SK-N-SH treated with all-trans-retinoic acid at 6 μM for 48 hours (cell line): ENCODE measurements around the gene EIF2D.

Experiments
- ATAC-seq: fragments of 200-7000 bp; cut with Tn5 transposase; 3 replicates; pipeline ENCODE4 v1.9.1; 2020; ENCODE audit warnings: mild to moderate bottlenecking, moderate library complexity
- ARNTL ChIP-seq: fragments of 450-650 bp; formaldehyde crosslinking; IDR thresholded peaks from 2 replicates; pipeline ENCODE4 v1.5.0; 2020; ENCODE audit warnings: low read depth, mild to moderate bottlenecking, moderate library complexity, borderline replicate concordance
- BACH2 ChIP-seq: fragments of 250-450 bp; sonication (Bioruptor Pico); IDR thresholded peaks from 2 replicates; pipeline ENCODE4 v1.9.0; 2021; ENCODE audit warnings: mild to moderate bottlenecking, borderline replicate concordance
- CSDC2 ChIP-seq: fragments of 250-450 bp; sonication (Bioruptor Pico); IDR thresholded peaks from 2 replicates; pipeline ENCODE4 v1.5.0; 2020; ENCODE audit warnings: mild to moderate bottlenecking, moderate library complexity
- ESRRG ChIP-seq: fragments of 250-450 bp; sonication (Bioruptor Pico); IDR thresholded peaks from 2 replicates; pipeline ENCODE4 v1.6.1; 2021; ENCODE audit warnings: mild to moderate bottlenecking
- GLIS3 ChIP-seq: fragments of 250-450 bp; sonication (Bioruptor Pico); IDR thresholded peaks from 2 replicates; pipeline ENCODE4 v1.5.0; 2020; ENCODE audit warnings: mild to moderate bottlenecking, moderate library complexity
- ISL1 ChIP-seq: fragments of 250-450 bp; sonication (Bioruptor Pico); IDR thresholded peaks from 2 replicates; pipeline ENCODE4 v2.1.2; 2022; ENCODE audit warnings: mild to moderate bottlenecking, moderate library complexity
- OSR1 ChIP-seq: fragments of 250-450 bp; sonication (Bioruptor Pico); IDR thresholded peaks from 2 replicates; pipeline ENCODE4 v1.8.0; 2022; ENCODE audit warnings: moderate library complexity, mild to moderate bottlenecking, inconsistent platforms
- PPARA ChIP-seq: fragments of 250-450 bp; sonication (Bioruptor Pico); IDR thresholded peaks from 2 replicates; pipeline ENCODE4 v1.5.0; 2020; ENCODE audit warnings: mild to moderate bottlenecking, borderline replicate concordance
- RARB ChIP-seq: fragments of 250-450 bp; sonication (Bioruptor Pico); IDR thresholded peaks from 2 replicates; pipeline ENCODE4 v1.8.0; 2021; ENCODE audit warnings: mild to moderate bottlenecking, moderate library complexity
- SNAI2 ChIP-seq: fragments of 250-450 bp; sonication (Bioruptor Pico); IDR thresholded peaks from 2 replicates; pipeline ENCODE4 v1.5.0; 2020; ENCODE audit warnings: mild to moderate bottlenecking, moderate library complexity
- TCF4 ChIP-seq: fragments of 250-450 bp; sonication (Bioruptor Pico); IDR thresholded peaks from 2 replicates; pipeline ENCODE4 v1.8.0; 2021; ENCODE audit warnings: mild to moderate bottlenecking, moderate library complexity, borderline replicate concordance
- TOX ChIP-seq: fragments of 250-450 bp; sonication (Bioruptor Pico); IDR thresholded peaks from 2 replicates; pipeline ENCODE4 v1.8.0; 2021; ENCODE audit warnings: mild to moderate bottlenecking, moderate library complexity, borderline replicate concordance
- ZC3H10 ChIP-seq: fragments of 250-450 bp; sonication (Bioruptor Pico); IDR thresholded peaks from 2 replicates; pipeline ENCODE4 v1.5.1; 2021; ENCODE audit warnings: mild to moderate bottlenecking, moderate library complexity
- ZFP3 ChIP-seq: fragments of 250-450 bp; sonication (Bioruptor Pico); IDR thresholded peaks from 2 replicates; pipeline ENCODE4 v1.5.0; 2020; ENCODE audit warnings: mild to moderate bottlenecking, moderate library complexity
- ZFP30 ChIP-seq: fragments of 450-650 bp; formaldehyde crosslinking; IDR thresholded peaks from 2 replicates; pipeline ENCODE4 v1.5.0; 2022; ENCODE audit warnings: mild to moderate bottlenecking, moderate library complexity
- ZNF565 ChIP-seq: fragments of 450-650 bp; formaldehyde crosslinking; conservative IDR thresholded peaks from 2 replicates; pipeline ENCODE4 v1.5.0; 2020; ENCODE audit warnings: low read depth, mild to moderate bottlenecking, moderate library complexity
- ZNF70 ChIP-seq: fragments of 450-650 bp; formaldehyde crosslinking; IDR thresholded peaks from 2 replicates; pipeline ENCODE4 v1.5.0; 2020; ENCODE audit warnings: mild to moderate bottlenecking, moderate library complexity
- ZNF8 ChIP-seq: fragments of 450-650 bp; formaldehyde crosslinking; IDR thresholded peaks from 2 replicates; pipeline ENCODE4 v1.5.0; 2020; ENCODE audit warnings: mild to moderate bottlenecking, moderate library complexity
- TF ChIP-seq, protein P1 (sequence below): fragments of 250-450 bp; sonication (Bioruptor Pico); IDR thresholded peaks from 2 replicates; pipeline ENCODE4 v1.8.0; 2021; ENCODE audit warnings: low read depth, mild to moderate bottlenecking, moderate library complexity, borderline replicate concordance
- TF ChIP-seq, protein P2 (sequence below): fragments of 250-450 bp; sonication (Bioruptor Pico); IDR thresholded peaks from 2 replicates; pipeline ENCODE4 v1.5.1; 2020; ENCODE audit warnings: low read depth, mild to moderate bottlenecking, moderate library complexity
- TF ChIP-seq, protein P3 (sequence below): fragments of 250-450 bp; sonication (Bioruptor Pico); IDR thresholded peaks from 2 replicates; pipeline ENCODE4 v1.5.0; 2020; ENCODE audit warnings: mild to moderate bottlenecking, moderate library complexity
- TF ChIP-seq, protein P4 (sequence below): fragments of 250-450 bp; sonication (Bioruptor Pico); IDR thresholded peaks from 2 replicates; pipeline ENCODE4 v1.5.1; 2021; ENCODE audit warnings: mild to moderate bottlenecking, moderate library complexity
- TF ChIP-seq, protein P5 (sequence below): fragments of 250-450 bp; sonication (Bioruptor Pico); IDR thresholded peaks from 2 replicates; pipeline ENCODE4 v1.8.0; 2020; ENCODE audit warnings: mild to moderate bottlenecking, moderate library complexity, borderline replicate concordance

Gene EIF2D

DNA sequence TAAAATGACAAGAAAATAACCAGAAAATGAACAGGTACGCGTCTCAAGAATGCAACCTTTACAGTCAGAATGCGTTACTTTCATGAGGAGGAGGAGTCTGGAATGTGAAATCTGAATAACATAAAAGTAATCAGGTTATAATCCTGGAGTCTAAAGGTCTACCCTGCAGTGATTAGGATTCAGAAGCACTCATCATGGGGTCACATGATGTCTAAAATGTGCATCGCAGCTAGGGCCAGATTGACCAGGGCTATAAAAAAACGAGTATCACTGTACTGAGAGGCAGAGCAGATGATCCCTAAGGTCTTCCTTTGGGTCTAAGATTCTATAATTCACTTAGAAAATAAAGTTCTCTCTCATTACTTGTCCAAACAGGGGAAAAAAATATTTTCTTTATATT is 7.4 kb downstream of the EIF2D start:
- no peak for TF ChIP-seq ZFP3 (CRISPR knock-in tag)
- TF ChIP-seq, protein P1, sequence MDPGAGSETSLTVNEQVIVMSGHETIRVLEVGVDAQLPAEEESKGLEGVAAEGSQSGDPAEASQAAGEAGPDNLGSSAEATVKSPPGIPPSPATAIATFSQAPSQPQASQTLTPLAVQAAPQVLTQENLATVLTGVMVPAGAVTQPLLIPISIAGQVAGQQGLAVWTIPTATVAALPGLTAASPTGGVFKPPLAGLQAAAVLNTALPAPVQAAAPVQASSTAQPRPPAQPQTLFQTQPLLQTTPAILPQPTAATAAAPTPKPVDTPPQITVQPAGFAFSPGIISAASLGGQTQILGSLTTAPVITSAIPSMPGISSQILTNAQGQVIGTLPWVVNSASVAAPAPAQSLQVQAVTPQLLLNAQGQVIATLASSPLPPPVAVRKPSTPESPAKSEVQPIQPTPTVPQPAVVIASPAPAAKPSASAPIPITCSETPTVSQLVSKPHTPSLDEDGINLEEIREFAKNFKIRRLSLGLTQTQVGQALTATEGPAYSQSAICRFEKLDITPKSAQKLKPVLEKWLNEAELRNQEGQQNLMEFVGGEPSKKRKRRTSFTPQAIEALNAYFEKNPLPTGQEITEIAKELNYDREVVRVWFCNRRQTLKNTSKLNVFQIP (CRISPR knock-in tag) = no peak
- no peak for TF ChIP-seq OSR1 (CRISPR knock-in tag)
- TF ChIP-seq RARB (CRISPR knock-in tag) = no peak
- TF ChIP-seq, protein P2, sequence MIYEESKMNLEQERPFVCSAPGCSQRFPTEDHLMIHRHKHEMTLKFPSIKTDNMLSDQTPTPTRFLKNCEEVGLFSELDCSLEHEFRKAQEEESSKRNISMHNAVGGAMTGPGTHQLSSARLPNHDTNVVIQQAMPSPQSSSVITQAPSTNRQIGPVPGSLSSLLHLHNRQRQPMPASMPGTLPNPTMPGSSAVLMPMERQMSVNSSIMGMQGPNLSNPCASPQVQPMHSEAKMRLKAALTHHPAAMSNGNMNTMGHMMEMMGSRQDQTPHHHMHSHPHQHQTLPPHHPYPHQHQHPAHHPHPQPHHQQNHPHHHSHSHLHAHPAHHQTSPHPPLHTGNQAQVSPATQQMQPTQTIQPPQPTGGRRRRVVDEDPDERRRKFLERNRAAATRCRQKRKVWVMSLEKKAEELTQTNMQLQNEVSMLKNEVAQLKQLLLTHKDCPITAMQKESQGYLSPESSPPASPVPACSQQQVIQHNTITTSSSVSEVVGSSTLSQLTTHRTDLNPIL (CRISPR knock-in tag) = no peak
- TF ChIP-seq PPARA (CRISPR knock-in tag) = no peak
- TF ChIP-seq ZC3H10 (CRISPR knock-in tag) = no peak
- TF ChIP-seq SNAI2 (CRISPR knock-in tag) = no peak
- TF ChIP-seq TOX = no peak
- no peak for TF ChIP-seq ZFP30
- no peak for TF ChIP-seq ZNF70
- no peak for TF ChIP-seq BACH2 (CRISPR knock-in tag)
- no peak for TF ChIP-seq ESRRG
- TF ChIP-seq GLIS3 = no peak
- TF ChIP-seq ZNF565 (CRISPR knock-in tag) = no peak
- no peak for TF ChIP-seq ISL1 (CRISPR knock-in tag)
- TF ChIP-seq ZNF8 (CRISPR knock-in tag) = no peak
- no peak for TF ChIP-seq TCF4 (CRISPR knock-in tag)
- TF ChIP-seq, protein P3, sequence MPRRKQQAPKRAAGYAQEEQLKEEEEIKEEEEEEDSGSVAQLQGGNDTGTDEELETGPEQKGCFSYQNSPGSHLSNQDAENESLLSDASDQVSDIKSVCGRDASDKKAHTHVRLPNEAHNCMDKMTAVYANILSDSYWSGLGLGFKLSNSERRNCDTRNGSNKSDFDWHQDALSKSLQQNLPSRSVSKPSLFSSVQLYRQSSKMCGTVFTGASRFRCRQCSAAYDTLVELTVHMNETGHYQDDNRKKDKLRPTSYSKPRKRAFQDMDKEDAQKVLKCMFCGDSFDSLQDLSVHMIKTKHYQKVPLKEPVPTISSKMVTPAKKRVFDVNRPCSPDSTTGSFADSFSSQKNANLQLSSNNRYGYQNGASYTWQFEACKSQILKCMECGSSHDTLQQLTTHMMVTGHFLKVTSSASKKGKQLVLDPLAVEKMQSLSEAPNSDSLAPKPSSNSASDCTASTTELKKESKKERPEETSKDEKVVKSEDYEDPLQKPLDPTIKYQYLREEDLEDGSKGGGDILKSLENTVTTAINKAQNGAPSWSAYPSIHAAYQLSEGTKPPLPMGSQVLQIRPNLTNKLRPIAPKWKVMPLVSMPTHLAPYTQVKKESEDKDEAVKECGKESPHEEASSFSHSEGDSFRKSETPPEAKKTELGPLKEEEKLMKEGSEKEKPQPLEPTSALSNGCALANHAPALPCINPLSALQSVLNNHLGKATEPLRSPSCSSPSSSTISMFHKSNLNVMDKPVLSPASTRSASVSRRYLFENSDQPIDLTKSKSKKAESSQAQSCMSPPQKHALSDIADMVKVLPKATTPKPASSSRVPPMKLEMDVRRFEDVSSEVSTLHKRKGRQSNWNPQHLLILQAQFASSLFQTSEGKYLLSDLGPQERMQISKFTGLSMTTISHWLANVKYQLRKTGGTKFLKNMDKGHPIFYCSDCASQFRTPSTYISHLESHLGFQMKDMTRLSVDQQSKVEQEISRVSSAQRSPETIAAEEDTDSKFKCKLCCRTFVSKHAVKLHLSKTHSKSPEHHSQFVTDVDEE = no peak
- TF ChIP-seq, protein P4, sequence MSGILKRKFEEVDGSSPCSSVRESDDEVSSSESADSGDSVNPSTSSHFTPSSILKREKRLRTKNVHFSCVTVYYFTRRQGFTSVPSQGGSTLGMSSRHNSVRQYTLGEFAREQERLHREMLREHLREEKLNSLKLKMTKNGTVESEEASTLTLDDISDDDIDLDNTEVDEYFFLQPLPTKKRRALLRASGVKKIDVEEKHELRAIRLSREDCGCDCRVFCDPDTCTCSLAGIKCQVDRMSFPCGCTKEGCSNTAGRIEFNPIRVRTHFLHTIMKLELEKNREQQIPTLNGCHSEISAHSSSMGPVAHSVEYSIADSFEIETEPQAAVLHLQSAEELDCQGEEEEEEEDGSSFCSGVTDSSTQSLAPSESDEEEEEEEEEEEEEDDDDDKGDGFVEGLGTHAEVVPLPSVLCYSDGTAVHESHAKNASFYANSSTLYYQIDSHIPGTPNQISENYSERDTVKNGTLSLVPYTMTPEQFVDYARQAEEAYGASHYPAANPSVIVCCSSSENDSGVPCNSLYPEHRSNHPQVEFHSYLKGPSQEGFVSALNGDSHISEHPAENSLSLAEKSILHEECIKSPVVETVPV (CRISPR knock-in tag) = no peak
- ATAC-seq = no peak

DNA sequence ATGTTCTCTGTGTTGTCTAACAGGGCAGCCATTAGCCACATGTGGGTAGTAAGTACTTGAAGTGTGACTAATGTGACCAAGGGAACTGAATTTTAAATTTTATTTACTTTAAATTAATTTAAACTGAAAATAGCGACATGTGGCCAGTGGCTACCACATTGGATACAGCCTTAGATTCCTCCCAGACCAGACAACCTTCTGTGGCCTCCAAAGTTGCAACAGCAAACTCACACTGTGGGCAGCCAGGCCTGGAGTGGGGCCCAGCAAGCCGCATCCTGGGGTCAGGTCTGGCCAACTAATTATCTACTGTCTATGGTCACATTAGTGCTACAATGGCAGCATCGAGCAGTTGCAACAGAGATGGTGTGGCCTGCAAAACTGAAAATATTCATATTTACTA is 11.7 kb downstream of the EIF2D start:
- ATAC-seq = no peak
- TF ChIP-seq ZFP30 = no peak
- no peak for TF ChIP-seq ZNF8 (CRISPR knock-in tag)
- no peak for TF ChIP-seq ZC3H10 (CRISPR knock-in tag)
- TF ChIP-seq ZNF70 = no peak
- TF ChIP-seq, protein P5, sequence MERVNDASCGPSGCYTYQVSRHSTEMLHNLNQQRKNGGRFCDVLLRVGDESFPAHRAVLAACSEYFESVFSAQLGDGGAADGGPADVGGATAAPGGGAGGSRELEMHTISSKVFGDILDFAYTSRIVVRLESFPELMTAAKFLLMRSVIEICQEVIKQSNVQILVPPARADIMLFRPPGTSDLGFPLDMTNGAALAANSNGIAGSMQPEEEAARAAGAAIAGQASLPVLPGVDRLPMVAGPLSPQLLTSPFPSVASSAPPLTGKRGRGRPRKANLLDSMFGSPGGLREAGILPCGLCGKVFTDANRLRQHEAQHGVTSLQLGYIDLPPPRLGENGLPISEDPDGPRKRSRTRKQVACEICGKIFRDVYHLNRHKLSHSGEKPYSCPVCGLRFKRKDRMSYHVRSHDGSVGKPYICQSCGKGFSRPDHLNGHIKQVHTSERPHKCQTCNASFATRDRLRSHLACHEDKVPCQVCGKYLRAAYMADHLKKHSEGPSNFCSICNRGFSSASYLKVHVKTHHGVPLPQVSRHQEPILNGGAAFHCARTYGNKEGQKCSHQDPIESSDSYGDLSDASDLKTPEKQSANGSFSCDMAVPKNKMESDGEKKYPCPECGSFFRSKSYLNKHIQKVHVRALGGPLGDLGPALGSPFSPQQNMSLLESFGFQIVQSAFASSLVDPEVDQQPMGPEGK = no peak
- no peak for TF ChIP-seq OSR1 (CRISPR knock-in tag)
- TF ChIP-seq TOX = no peak
- no peak for TF ChIP-seq BACH2 (CRISPR knock-in tag)
- TF ChIP-seq ZNF565 (CRISPR knock-in tag) = no peak
- TF ChIP-seq SNAI2 (CRISPR knock-in tag) = no peak
- TF ChIP-seq, protein P3 = no peak
- TF ChIP-seq, protein P2 (CRISPR knock-in tag) = no peak
- TF ChIP-seq CSDC2 (CRISPR knock-in tag) = no peak
- TF ChIP-seq, protein P1 (CRISPR knock-in tag) = no peak
- TF ChIP-seq ESRRG = no peak
- TF ChIP-seq ARNTL (CRISPR knock-in tag) = no peak
- no peak for TF ChIP-seq PPARA (CRISPR knock-in tag)
- TF ChIP-seq GLIS3 = no peak
- no peak for TF ChIP-seq ZFP3 (CRISPR knock-in tag)
